Memory B cell (primary cell): ENCODE measurements around the gene MRS2.
A peak's percentile ranks its signal among the peaks of the same experiment; 100 is the strongest.

Experiments used
- ATAC-seq: fragments of 150-1000 bp; cut with Tn5 transposase; 2 replicates; pipeline ENCODE4 v1.10.0; 2021; ENCODE audit warnings: low read depth, mild to moderate bottlenecking, moderate library complexity
- DNase-seq, 2 donors: peaks; one replicate each; pipeline ENCODE4 v3.0.0; 2022; ENCODE audit warnings: low spot score in 2 of 2
- H3K27ac Mint-ChIP-seq: one replicate; pipeline ENCODE4 v1.8.0; 2022; ENCODE audit warnings: mild to moderate bottlenecking, moderate library complexity, mixed read lengths
- H3K27me3 Mint-ChIP-seq: one replicate; pipeline ENCODE4 v1.8.0; 2022; ENCODE audit warnings: mixed read lengths
- H3K36me3 Mint-ChIP-seq: one replicate; pipeline ENCODE4 v1.8.0; 2022; ENCODE audit warnings: mild to moderate bottlenecking, mixed read lengths
- H3K4me1 Mint-ChIP-seq: one replicate; pipeline ENCODE4 v1.8.0; 2022; ENCODE audit warnings: mixed read lengths
- H3K4me3 Mint-ChIP-seq: one replicate; pipeline ENCODE4 v1.8.0; 2022; ENCODE audit warnings: mild to moderate bottlenecking, moderate library complexity, mixed read lengths
- H3K9me3 Mint-ChIP-seq: one replicate; pipeline ENCODE4 v1.8.0; 2022; ENCODE audit warnings: mixed read lengths

The MRS2 gene

DNA sequence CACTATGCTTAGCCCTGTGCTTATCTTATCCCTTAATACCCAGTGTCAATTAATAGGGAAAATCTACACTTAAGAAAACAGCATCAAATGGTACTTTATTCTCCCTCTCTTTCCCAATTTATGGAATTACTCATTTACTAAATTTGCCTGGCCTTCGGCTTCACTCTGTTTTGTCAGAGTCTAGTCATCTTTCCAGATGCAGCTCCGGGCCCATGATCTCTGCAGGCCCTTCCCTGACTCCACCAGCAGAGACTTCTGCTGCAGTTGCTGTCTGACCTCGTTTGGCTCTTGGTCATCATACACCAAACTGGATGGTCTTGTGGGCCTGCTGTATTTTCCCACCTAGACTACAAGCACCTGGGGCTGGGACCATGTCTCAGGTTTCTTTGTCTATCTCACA, 27.4 kb downstream of the MRS2 start:
- Mint-ChIP-seq H3K9me3 (no peaks in the 10 kb centered on the region), H3K27me3 (no peaks in the 10 kb centered on the region), H3K4me3 (no peak overlapping the region), H3K36me3 (no peaks in the 10 kb centered on the region), H3K27ac (no peak overlapping the region), H3K4me1 (no peaks in the 10 kb centered on the region)
- ATAC-seq (no peak), DNase-seq (no peak)

DNA sequence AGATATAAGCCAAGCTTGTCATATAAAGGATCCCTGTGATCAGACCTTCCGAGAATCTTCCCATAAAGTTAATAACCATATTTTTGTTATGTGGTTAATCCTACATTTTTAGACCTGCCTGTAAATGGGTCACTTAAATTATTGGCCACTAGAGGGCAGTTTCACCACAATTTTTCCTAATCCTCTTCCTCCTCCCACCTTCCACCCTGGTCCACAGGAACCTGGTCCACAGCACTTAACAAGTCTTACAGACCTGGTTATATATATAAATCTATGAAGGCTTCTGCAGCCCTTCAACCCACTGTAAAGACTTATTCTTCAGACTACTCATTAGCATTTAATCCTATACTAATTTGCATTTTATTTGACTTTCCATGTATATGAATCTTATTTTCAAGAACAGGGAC, 28.3 kb downstream of the MRS2 start:
- H3K27me3 Mint-ChIP-seq = no peaks in the 10 kb centered on the region
- ATAC-seq (peak; percentile 45), DNase-seq (peak; percentile 14 to 17)
- H3K4me3 Mint-ChIP-seq = no peak overlapping the region
- H3K27ac Mint-ChIP-seq = no peak overlapping the region
- no peaks in the 10 kb centered on the region for H3K36me3 Mint-ChIP-seq
- H3K9me3 Mint-ChIP-seq = no peaks in the 10 kb centered on the region
- no peaks in the 10 kb centered on the region for H3K4me1 Mint-ChIP-seq

DNA sequence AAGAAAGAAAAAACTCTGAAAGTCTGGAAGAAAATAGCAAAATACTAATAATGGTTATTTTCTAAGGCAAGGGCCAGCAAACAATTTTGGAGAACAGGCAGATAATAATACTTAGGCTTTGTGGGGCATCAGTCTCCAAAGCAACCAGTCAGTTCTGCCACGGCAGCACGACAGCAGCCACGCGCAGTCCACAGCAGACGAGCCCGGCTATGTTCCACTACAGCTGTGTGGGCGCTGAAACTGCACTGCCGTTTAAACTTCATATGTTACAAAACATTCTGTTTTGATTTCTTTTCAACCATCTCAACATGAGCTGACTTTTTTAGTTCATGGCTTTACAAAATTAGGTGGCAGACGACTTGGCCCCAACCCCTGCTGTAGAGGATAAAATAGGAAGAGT, 29.9 kb downstream of the MRS2 start:
- Mint-ChIP-seq H3K9me3 (no peaks in the 10 kb centered on the region), H3K4me1 (no peaks in the 10 kb centered on the region), H3K4me3 (no peak overlapping the region), H3K36me3 (no peaks in the 10 kb centered on the region), H3K27ac (no peak overlapping the region), H3K27me3 (no peaks in the 10 kb centered on the region)
- DNase-seq (no peak), ATAC-seq (no peak)

DNA sequence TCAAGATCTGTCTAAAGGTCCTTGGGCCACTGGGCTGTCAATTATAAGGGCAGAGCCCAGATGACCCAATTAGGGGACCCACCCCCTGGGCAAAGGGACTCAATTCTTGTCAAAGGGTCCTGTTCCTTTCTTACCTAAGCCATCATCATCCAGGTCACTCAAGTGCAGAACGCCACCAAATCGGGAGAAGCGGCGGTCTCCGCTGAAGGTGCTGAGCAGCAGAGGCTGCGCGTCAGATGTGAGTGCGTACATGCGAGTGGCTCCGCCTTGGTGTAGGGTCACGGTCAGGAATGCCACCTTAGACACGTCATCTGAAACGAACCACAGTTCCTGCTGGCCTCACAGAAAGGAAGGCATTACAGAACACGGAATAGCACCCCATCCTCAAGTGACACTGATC, 34.2 kb downstream of the MRS2 start:
- DNase-seq = no peak
- no peak overlapping the region for H3K4me3 Mint-ChIP-seq
- no peak for ATAC-seq

GRCh38 chr6:24439858-24440539, 37.3 kb downstream of the MRS2 start:
- Mint-ChIP-seq H3K4me3 (no peak overlapping the region), H3K27ac (no peak overlapping the region), H3K36me3 (no peaks in the 10 kb centered on the region), H3K9me3 (no peaks in the 10 kb centered on the region), H3K27me3 (no peaks in the 10 kb centered on the region), H3K4me1 (no peaks in the 10 kb centered on the region)
- DNase-seq (no peak), ATAC-seq (no peak)

More for the DNA sequence above, 34.2 kb downstream of the MRS2 start:
- Mint-ChIP-seq H3K4me1 (no peaks in the 10 kb centered on the region), H3K36me3 (no peaks in the 10 kb centered on the region), H3K27me3 (no peaks in the 10 kb centered on the region), H3K9me3 (no peaks in the 10 kb centered on the region), H3K27ac (no peak overlapping the region)

- no peaks in the 10 kb centered on the region for H3K27me3 Mint-ChIP-seq
- H3K4me3 Mint-ChIP-seq = no peak overlapping the region
- peaks cover 4% of the 10 kb centered on the region for H3K36me3 Mint-ChIP-seq
- no peak for ATAC-seq
- H3K4me1 Mint-ChIP-seq = no peaks in the 10 kb centered on the region
- DNase-seq = no peak
- no peak overlapping the region for H3K27ac Mint-ChIP-seq
- no peaks in the 10 kb centered on the region for H3K9me3 Mint-ChIP-seq
Observed at GRCh38 chr6:24440897-24441598, 38.3 kb downstream of the MRS2 start.

GRCh38 chr6:24441599-24441904, 38.8 kb downstream of the MRS2 start:
- DNase-seq = no peak
- Mint-ChIP-seq H3K27me3 (no peaks in the 10 kb centered on the region), H3K27ac (no peak overlapping the region), H3K36me3 (peaks cover 4% of the 10 kb centered on the region), H3K4me1 (no peaks in the 10 kb centered on the region), H3K4me3 (no peak overlapping the region), H3K9me3 (no peaks in the 10 kb centered on the region)
- ATAC-seq = no peak

DNA sequence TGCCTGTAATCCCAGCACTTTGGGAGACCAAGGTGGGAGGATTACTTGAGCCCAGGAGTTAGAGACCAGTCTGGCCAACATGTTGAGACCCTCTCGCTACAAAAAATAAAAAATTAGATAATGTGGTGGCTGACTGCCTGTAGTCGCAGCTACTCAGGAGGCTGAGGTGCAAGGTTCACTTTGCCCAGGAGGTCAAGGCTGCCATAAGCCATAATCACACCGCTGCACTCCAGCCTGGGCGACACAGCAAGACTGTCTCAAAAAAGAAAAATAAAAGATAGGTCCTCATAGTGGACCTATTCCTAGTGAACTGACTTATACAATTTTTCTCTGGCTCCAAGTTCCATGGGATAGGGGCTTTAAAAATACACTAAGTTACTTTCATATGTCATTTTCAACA, 41.9 kb downstream of the MRS2 start:
- Mint-ChIP-seq H3K36me3 (peaks cover 4% of the 10 kb centered on the region), H3K9me3 (no peaks in the 10 kb centered on the region), H3K27ac (no peak overlapping the region), H3K27me3 (no peaks in the 10 kb centered on the region), H3K4me1 (no peaks in the 10 kb centered on the region), H3K4me3 (no peak overlapping the region)
- no peak for DNase-seq
- ATAC-seq = no peak

DNA sequence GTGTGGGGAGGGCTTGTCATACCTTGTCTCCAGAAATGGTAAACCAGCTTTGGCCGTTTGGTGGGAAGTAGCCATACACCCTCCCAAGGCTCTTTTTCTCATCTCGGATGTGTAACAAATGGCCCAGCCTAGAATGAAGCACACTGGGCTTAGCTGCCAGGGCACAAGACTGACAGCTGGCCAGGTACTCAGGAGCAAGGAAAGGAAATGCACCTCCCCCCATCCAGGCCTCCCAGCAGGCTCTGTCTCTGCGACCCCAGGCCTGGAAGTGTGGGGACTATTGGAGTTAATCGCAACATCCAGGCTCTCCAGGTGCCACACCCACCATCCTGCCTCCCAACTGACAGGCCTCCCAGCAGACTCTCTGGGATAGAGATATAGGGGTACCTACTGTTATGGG, 43.0 kb downstream of the MRS2 start:
- Mint-ChIP-seq H3K9me3 (no peaks in the 10 kb centered on the region), H3K4me3 (no peak overlapping the region), H3K27ac (no peak overlapping the region), H3K27me3 (no peaks in the 10 kb centered on the region), H3K4me1 (no peaks in the 10 kb centered on the region), H3K36me3 (peaks cover 4% of the 10 kb centered on the region)
- ATAC-seq (no peak), DNase-seq (no peak)

DNA sequence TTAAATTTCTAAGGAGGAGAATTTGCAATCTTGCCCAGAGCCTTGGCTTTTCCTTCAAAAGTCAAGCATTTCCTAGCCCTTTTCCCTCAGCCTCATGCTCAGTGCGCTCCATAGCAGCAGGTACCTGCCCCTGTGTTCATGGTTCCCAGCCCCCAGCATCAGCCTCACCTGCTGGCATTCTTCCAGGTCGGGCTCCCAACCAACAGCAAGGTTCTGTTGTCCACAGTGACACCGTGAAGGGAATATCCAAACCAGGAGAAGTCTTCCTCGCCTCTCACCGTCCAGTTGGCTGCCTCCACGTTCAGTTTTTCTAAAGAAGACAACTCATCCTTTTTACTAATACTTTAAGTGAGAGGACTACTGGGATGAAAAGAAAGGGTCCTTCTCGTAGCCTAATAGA, 43.9 kb downstream of the MRS2 start:
- ATAC-seq = no peak
- Mint-ChIP-seq H3K27me3 (no peaks in the 10 kb centered on the region), H3K27ac (no peak overlapping the region), H3K9me3 (no peaks in the 10 kb centered on the region), H3K36me3 (peaks cover 4% of the 10 kb centered on the region), H3K4me3 (no peak overlapping the region), H3K4me1 (no peaks in the 10 kb centered on the region)
- no peak for DNase-seq

DNA sequence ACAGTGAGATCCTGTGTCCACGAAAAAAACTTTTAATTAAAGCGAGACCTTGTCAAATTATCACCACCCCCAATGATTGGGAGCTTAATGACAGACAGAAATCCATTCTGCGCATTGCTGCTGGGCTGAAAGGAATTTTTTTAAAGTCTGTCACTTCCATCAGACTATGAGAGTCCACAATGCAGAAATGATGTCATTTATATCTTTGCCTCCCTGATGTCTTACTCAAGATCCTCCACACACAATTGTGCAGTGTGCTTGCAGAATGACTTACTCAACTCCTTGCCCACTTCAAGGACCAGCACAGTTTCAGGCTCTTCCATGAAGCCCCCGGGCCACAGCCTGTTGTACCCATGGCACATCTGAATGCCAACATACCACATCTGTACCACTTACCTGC, 45.7 kb downstream of the MRS2 start:
- H3K27ac Mint-ChIP-seq = no peak overlapping the region
- H3K27me3 Mint-ChIP-seq = no peaks in the 10 kb centered on the region
- H3K36me3 Mint-ChIP-seq = peaks cover 4% of the 10 kb centered on the region
- no peak overlapping the region for H3K4me3 Mint-ChIP-seq
- no peaks in the 10 kb centered on the region for H3K9me3 Mint-ChIP-seq
- DNase-seq (no peak), ATAC-seq (no peak)
- no peaks in the 10 kb centered on the region for H3K4me1 Mint-ChIP-seq

- Mint-ChIP-seq H3K4me1 (no peaks in the 10 kb centered on the region), H3K27me3 (no peaks in the 10 kb centered on the region), H3K9me3 (no peaks in the 10 kb centered on the region), H3K4me3 (no peak overlapping the region), H3K27ac (no peak overlapping the region), H3K36me3 (peaks cover 4% of the 10 kb centered on the region)
- no peak for DNase-seq
- no peak for ATAC-seq
Observed at GRCh38 chr6:24448828-24449525, 46.2 kb downstream of the MRS2 start.

GRCh38 chr6:24451581-24452388, 49.0 kb downstream of the MRS2 start:
- Mint-ChIP-seq H3K27me3 (no peaks in the 10 kb centered on the region), H3K4me1 (no peaks in the 10 kb centered on the region), H3K27ac (no peak overlapping the region), H3K36me3 (peaks cover 1% of the 10 kb centered on the region), H3K9me3 (no peaks in the 10 kb centered on the region), H3K4me3 (no peak overlapping the region)
- DNase-seq (no peak), ATAC-seq (no peak)

- H3K36me3 Mint-ChIP-seq = peaks cover 1% of the 10 kb centered on the region
- DNase-seq (no peak), ATAC-seq (no peak)
- H3K27ac Mint-ChIP-seq = no peak overlapping the region
- no peaks in the 10 kb centered on the region for H3K27me3 Mint-ChIP-seq
- H3K4me1 Mint-ChIP-seq = no peaks in the 10 kb centered on the region
- no peak overlapping the region for H3K4me3 Mint-ChIP-seq
- no peaks in the 10 kb centered on the region for H3K9me3 Mint-ChIP-seq
Observed at GRCh38 chr6:24453921-24454320, 51.2 kb downstream of the MRS2 start.
